Cardiac septum (tissue), 1 donor: ENCODE data around the gene SLC25A39. TPM values are rescaled to one million over a fixed set of nuclear protein-coding genes. Genes with fewer than 3 reads are reported as not detected.

Experiments used
- DNase-seq: peaks from one replicate; pipeline ENCODE4 v3.0.0-alpha.2; 2020; ENCODE audit warnings: low spot score
- intact Hi-C: fragments of 100-400 bp; cut with DNase I; formaldehyde crosslinking; loops from one replicate; pipeline ENCODE4 v1.14.0; 2022
- total RNA-seq: library from RNA; stranded (reverse); fragmentation: NEBNext Ultra II Directional; extraction: Animal tissue kit (Norgen Biotek cat#: 25700); gene quantifications from one replicate; pipeline ENCODE4 v1.2.1, GENCODE V29; 2021
- donor health status: DM: no; HTN: no; CAD: no.

Gene SLC25A39
- total RNA-seq, 1 donor from 2014 or later: 53.4 TPM

GRCh38 chr17:44318077-44318892, 6.3 kb downstream of the SLC25A39 start:
- DNase-seq: no peak
- intact Hi-C loops: no loop called here

GRCh38 chr17:44317545-44317944, 7.1 kb downstream of the SLC25A39 start:
- intact Hi-C loops: no loop called here
- DNase-seq: no peak

- DNase-seq: no peak
- intact Hi-C loops: no loop called here
These were observed 8.6 kb downstream of the SLC25A39 start for GRCh38 chr17:44315760-44316731.

- intact Hi-C loops: no loop called here
- DNase-seq: no peak
These were observed 9.6 kb downstream of the SLC25A39 start for GRCh38 chr17:44314869-44315661.

- no peak for DNase-seq
- intact Hi-C loops: no loop called here
These were observed 10.1 kb downstream of the SLC25A39 start for GRCh38 chr17:44314524-44314868.

GRCh38 chr17:44314031-44314430, 10.6 kb downstream of the SLC25A39 start:
- DNase-seq: no peak
- intact Hi-C loops: no loop called here

GRCh38 chr17:44312396-44313104, 12.1 kb downstream of the SLC25A39 start:
- intact Hi-C loops: no loop called here
- DNase-seq: no peak

- intact Hi-C loops: no loop called here
- DNase-seq: no peak
These were observed 13.0 kb downstream of the SLC25A39 start for GRCh38 chr17:44311562-44312181.

GRCh38 chr17:44310609-44311376, 13.8 kb downstream of the SLC25A39 start:
- intact Hi-C loops: no loop called here
- no peak for DNase-seq

GRCh38 chr17:44310188-44310587, 14.4 kb downstream of the SLC25A39 start:
- intact Hi-C loops: no loop called here
- DNase-seq: no peak

- intact Hi-C loops: no loop called here
- DNase-seq: no peak
These were observed 15.2 kb downstream of the SLC25A39 start for GRCh38 chr17:44309472-44309871.

- intact Hi-C loops: no loop called here
These were observed 15.8 kb downstream of the SLC25A39 start for GRCh38 chr17:44308865-44309264.

GRCh38 chr17:44308320-44308818, 16.3 kb downstream of the SLC25A39 start, which contains the start of gene RUNDC3A:
RUNDC3A (plus strand) TSS chr17:44308601; CDS start chr17:44308833, 232 bp downstream.
- intact Hi-C loops: no loop called here
- DNase-seq: peak; percentile 93

More at GRCh38 chr17:44308865-44309264, 15.8 kb downstream of the SLC25A39 start:
- no peak for DNase-seq

- DNase-seq: no peak
- intact Hi-C loops: no loop called here
These were observed 17.0 kb downstream of the SLC25A39 start for GRCh38 chr17:44307387-44308186.

- DNase-seq: no peak
- intact Hi-C loops: no loop called here
These were observed 20.0 kb downstream of the SLC25A39 start for GRCh38 chr17:44304651-44305050.

- DNase-seq: no peak
- intact Hi-C loops: no loop called here
These were observed 26.6 kb downstream of the SLC25A39 start for GRCh38 chr17:44297975-44298374.
